Prostate gland (tissue), 2 donors: ENCODE results near the gene TUBB8B. TPM values are rescaled to one million over a fixed set of nuclear protein-coding genes. Genes with fewer than 3 reads are reported as not detected.
"Not testable (repeated sequence)": the region's sequence is repeated elsewhere in the genome, so short reads cannot be mapped to it uniquely, and the experiment has no call there.

ENCODE experiments used
- DNase-seq: peaks from one replicate; pipeline ENCODE4 v3.0.0-alpha.2; 2019; ENCODE audit warnings: low spot score
- H3K27ac ChIP-seq, 2 donors: fragments of 200-600 bp; sonication (generic); 2 replicates each; pipeline ENCODE4 v1.5.1; 2017 to 2019
- H3K27me3 ChIP-seq: fragments of 200-600 bp; sonication (generic); replicated peaks from 2 replicates; pipeline ENCODE4 v1.5.1; 2019; ENCODE audit not compliant: insufficient read depth
- H3K36me3 ChIP-seq, 2 donors: fragments of 200-600 bp; sonication (generic); 1 replicate in 1 of 2; 2 replicates in 1 of 2; pipeline versions ENCODE4 v1.5.1 to v1.8.1; 2017 to 2019
- H3K4me1 ChIP-seq: fragments of 200-600 bp; sonication (generic); replicated peaks from 2 replicates; pipeline ENCODE4 v1.5.1; 2019
- H3K4me3 ChIP-seq, 2 donors: fragments of 200-600 bp; sonication (generic); 2 replicates each; pipeline ENCODE4 v1.5.1; 2017 to 2019
- H3K9me3 ChIP-seq: fragments of 200-600 bp; sonication (generic); 2 replicates; pipeline ENCODE4 v1.5.1; 2017
- WGBS: methylation state at CpG from one replicate; pipeline ENCODE4 v1.1.5; 2018; 5-methylcytosine and 5-hydroxymethylcytosine counted together
- intact Hi-C: fragments of 100-400 bp; cut with DNase I; formaldehyde crosslinking; loops from one replicate; pipeline ENCODE4 v1.14.2; 2022
- small RNA-seq, 2 donors: library from RNA; depleted of rRNA; stranded (forward); fragments of <200 nt; gene quantifications; one replicate each; pipeline ENCODE3, GENCODE V24; 2016
- total RNA-seq, 2 donors: library from RNA; depleted of rRNA; stranded (reverse); fragments of >200 nt; gene quantifications; one replicate each; pipeline ENCODE4 v1.1.0, GENCODE V29; 2016

Gene TUBB8B
- total RNA-seq, 2 donors from 2014 or later = 1.0 to 3.9 TPM

DNA sequence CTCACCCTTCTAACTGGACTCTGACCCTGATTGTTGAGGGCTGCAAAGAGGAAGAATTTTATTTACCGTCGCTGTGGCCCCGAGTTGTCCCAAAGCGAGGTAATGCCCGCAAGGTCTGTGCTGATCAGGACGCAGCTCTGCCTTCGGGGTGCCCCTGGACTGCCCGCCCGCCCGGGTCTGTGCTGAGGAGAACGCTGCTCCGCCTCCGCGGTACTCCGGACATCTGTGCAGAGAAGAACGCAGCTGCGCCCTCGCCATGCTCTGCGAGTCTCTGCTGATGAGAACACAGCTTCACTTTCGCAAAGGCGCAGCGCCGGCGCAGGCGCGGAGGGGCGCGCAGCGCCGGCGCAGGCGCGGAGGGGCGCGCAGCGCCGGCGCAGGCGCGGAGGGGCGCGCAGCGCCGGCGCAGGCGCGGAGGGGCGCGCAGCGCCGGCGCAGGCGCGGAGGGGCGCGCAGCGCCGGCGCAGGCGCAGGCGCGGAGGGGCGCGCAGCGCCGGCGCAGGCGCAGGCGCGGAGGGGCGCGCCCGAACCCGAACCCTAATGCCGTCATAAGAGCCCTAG, 38.7 kb downstream of the TUBB8B start:
- H3K4me1 ChIP-seq, H3K9me3 ChIP-seq, H3K36me3 ChIP-seq, intact Hi-C loops, H3K4me3 ChIP-seq, H3K27ac ChIP-seq, DNase-seq, H3K27me3 ChIP-seq: not testable (repeated sequence)
- 76% methylated on average over 51 of the region's 75 CpGs for WGBS

DNA sequence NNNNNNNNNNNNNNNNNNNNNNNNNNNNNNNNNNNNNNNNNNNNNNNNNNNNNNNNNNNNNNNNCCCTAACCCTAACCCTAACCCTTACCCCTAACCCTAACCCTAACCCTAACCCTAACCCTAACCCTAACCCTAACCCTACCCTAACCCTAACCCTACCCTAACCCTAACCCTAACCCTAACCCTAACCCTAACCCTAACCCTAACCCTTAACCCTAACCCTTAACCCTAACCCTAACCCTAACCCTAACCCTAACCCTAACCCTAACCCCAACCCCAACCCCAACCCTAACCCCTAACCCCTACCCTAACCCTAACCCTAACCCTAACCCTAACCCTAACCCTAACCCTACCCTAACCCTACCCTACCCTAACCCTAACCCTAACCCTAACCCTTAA, 39.5 kb downstream of the TUBB8B start:
- H3K36me3 ChIP-seq, H3K27me3 ChIP-seq, H3K4me3 ChIP-seq, DNase-seq, H3K4me1 ChIP-seq, intact Hi-C loops, H3K27ac ChIP-seq, H3K9me3 ChIP-seq: not testable (repeated sequence)

Small RNAs within 50 kb of the gene (small RNA-seq; reads per million reads assigned to genes)
- 0 reads per million in 2 donors for gene AP001005.2

Other genes starting within 250 kb of the TUBB8B start
- 10 to 100 TPM; 25.9 to 51.2 TPM for gene USP14, start 108.9 kb upstream of the TUBB8B start, total RNA-seq
- 10 to 100 TPM; 29.0 to 35.8 TPM for gene THOC1, start 218.4 kb upstream of the TUBB8B start, total RNA-seq